ENCODE measurements around the gene TIMM44. TPM values are rescaled to one million over a fixed set of nuclear protein-coding genes. Genes with fewer than 3 reads are reported as not detected.
"Not testable (repeated sequence)": the region's sequence is repeated elsewhere in the genome, so short reads cannot be mapped to it uniquely, and the experiment has no call there.

TIMM44 gene
- total RNA-seq, 1 experiment from 2014 or later, result 55.5 TPM

DNA sequence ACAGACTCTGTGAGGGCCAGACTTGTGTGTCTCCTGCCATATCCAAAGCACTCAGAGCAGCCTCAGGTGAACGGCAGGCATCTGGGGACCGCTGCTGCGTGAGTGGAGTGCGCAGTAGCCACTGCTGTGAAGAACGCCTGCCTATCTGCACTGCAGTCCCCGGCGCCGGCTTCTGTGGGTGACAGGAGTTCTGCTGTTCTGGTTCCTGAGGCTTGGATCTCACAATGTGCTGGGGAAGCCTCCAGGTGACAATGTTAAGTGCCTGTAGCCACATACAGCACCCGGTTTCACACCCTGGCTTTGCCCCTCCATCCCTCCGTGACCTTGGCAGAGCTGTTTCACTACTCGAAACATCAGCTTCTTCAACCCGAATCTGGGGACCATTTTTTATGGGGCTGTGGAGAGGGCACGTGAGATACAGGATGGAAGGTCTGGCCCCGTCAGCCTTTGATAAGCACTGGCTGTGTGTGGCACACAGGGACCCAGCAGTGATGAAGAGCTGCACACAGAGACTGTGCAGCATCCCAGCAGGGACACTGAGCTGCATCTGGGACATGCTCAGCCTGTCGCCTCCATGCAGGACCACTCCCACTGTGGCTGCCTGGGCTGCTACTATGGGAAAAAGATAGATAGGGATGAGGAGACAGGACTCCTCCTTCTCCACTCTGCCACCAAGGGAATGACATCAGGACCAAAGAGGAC is 33.7 kb upstream of the TIMM44 start:
- no peak for DNase-seq (ENCODE audit: low spot score)

DNA sequence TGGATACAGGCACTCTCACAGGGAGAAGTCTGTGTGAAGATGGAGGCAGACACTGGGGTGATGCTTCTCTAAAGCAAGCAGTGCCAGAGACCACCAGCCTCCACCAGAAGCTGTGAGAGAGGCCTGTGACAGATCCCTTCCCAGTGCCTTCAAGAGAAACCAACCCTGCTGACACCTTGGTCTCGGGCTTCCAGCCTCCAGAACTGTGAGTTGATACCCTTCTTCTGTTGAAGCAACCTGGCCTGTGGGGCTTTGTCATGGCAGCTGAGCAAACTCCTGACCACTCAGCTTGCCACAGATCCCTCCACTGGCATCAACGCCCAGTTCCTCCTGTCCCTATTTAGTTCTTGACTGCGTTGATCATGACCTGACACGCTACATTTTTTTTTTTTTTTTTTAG is 33.0 kb upstream of the TIMM44 start:
- DNase-seq (ENCODE audit: low spot score), result no peak

DNA sequence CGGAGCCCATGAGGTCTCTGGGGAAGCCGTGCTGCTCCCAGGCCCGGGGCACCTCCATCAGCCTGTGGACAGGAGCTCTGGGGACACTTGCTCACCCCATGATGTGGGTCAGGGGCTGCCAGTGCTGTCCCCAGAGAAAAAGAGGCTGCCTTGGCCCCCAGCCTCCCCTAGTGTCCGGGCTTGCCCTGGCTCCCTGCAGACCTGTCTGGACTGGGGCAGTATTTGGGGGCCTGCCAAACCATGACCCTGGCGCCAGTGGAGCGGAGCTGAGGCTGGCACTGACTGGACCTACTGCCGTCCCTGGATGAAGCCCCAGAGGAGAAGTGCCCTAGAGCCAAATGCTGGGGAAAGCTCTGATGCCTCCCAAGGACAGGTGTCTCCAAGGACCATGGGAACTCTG is 31.6 kb upstream of the TIMM44 start:
- DNase-seq (ENCODE audit: low spot score), result no peak

- no peak for DNase-seq (ENCODE audit: low spot score)
These were observed 30.4 kb upstream of the TIMM44 start for GRCh38 chr19:7973883-7974282.

DNA sequence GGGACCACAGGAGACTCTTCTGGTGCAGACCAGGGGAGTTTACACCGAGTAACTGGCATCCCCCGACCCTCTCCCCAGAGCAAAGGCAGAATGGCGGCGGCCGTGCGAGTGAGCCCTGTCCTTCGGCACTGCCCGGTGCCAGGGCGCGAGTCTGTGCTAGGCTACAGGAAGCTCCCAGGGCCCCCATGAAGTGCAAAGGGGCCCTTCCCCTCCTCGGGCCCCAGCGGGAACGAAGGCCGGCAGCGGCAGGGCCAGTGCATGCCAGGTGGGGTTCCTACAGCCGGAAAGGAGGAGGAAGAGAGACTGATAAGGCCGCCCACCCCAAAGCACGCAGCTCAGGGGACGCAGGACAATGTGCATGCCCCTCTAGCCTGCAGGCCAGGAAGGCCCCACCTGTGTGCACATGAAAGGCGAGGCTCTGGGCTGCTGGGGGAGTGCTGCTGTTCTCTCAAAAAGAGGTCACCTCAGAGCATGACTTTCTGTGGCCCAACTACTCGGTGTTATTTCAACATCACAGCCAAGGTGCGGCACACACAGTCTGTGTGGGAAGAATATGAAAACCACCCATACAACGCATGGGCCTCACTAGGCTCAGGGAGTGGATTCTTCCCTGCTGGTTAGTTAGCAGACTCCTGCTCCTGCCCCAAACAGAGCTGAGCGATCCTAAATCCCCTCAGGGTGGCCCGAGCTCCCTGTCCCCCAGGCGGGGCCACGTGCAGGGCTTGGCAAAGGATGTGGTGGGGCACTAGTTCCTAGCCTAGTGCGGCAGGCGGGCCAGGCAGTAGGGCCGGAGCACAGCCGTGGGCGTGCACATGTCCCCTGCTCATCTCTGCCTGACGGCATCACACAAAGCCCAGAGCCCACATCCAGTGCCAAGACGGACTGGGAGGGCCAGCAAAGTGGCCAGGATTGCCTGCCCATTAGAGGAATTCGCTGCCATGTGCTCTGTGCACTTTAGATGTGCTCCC is 28.4 kb upstream of the TIMM44 start:
- no peak for DNase-seq (ENCODE audit: low spot score)

GRCh38 chr19:7970716-7971448 is 27.4 kb upstream of the TIMM44 start:
- peak; percentile 41 for DNase-seq (ENCODE audit: low spot score)

DNA sequence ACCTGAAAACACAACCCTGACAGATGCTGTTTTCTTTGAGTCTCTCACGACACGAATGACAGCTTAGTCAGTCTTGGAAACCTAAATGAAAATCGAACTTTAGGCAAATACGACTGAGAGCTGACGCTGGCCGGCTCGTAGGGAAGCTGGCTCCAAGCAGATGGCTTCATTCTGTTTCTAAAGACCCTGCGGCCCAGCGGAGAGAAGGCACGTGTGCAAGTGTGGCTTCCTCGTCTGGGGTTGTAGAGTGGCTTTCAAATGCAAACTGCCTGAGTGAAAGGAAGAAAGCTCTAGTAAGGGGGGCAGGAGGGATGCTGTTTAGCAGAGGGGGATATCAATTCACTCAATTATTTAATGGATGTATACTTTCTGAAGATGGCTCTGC is 26.1 kb upstream of the TIMM44 start:
- DNase-seq (ENCODE audit: low spot score), result no peak

DNA sequence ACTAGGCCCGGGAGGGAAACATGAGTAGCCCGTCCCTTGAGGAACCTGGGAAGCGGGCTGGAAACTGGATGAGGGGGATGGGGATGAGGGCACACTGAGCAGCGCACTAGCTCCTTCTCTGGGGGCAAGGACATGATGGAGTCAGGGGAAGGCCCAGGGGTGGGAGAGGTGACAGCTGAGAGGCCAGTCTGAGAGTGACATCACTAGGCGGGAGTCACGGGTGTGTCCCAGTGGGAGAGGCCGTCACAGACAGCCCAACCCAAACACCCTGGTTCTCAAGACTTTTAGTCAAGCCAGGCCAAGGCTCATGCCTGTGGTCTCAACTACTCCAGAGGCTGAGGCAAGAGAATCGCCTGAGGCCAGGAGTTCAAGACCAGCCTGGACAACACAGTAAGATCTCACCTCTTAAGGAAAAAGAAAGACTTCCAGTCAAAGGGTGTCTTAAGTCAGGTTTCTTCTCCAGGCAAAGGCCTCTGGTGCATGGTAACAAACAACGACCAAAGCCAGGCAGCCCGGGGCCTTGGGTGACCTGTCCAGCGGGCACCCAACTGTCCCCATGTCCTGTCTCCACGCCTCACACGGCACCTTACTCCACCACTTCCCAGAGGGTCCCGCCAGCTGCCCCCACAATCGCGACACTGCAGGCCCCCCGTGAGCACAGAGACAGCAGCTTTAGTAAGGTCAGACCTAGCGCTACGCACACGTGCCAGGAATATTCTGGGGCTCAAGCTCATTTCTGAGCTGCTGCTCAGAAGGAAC is 25.5 kb upstream of the TIMM44 start:
- DNase-seq (ENCODE audit: low spot score), result no peak

- no peak for DNase-seq (ENCODE audit: low spot score)
These were observed 24.7 kb upstream of the TIMM44 start for GRCh38 chr19:7968008-7968795.

DNA sequence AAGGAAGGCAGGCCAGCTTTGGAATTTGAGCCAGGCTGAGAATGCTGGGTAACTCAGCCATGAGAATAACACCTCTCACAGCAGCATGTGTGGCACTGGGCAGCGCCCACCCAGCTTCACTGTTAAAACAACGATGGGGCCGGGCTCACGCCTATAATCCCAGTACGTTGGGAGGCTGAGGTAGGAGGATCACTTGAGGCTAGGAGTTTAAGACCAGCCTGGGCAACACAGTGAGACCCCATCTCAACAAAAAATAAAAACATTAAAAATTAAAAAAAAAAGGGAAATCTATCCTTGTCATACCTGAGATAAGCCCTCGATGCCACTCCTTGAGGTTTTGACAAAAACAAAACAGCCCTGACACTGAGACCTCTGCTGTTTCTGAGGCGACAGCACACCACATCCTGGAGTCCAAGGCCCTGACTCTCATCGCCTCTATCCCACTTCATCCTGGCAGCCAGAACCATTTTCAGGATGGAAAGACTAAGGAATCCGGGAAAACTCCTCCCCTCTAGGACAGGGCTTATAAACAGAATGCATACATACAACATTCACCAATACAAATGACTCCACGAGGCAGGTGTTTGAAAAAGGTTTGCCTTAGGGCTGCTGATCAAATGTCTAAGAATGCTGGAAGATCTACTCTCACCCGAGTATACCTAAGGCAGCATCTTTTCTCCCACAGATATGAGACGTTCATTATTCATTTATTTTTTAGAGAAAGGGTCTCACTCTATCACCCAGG is 22.6 kb upstream of the TIMM44 start:
- no peak for DNase-seq (ENCODE audit: low spot score)

DNA sequence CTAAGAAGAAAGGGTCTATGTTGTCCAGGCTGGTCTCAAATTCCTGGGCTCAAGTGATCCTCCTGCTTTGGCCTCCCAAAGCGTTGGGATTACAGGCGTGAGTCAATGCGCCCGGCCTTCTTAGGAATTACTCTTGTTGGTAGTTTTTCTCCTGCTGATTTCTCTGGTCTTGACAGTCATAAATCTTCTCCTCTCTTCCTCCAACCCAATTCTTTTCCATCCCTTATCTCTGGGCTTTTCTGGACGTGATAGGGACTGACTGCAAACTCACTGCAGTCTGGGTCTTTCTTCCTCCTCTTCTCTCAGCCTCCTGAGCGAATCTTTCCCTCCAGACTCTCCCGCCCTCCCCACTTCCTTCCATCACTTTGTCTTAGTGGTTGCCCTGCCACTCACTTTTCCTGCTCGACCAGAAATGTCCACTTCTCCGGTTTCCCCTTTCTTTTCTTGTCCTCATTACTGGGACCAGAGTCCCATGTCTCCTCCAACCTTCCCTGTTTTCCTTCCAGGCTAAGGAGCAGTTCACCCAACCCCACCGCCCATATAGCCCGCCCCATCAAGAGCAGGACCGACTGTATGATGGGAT is 21.9 kb upstream of the TIMM44 start:
- no peak for DNase-seq (ENCODE audit: low spot score)

DNA sequence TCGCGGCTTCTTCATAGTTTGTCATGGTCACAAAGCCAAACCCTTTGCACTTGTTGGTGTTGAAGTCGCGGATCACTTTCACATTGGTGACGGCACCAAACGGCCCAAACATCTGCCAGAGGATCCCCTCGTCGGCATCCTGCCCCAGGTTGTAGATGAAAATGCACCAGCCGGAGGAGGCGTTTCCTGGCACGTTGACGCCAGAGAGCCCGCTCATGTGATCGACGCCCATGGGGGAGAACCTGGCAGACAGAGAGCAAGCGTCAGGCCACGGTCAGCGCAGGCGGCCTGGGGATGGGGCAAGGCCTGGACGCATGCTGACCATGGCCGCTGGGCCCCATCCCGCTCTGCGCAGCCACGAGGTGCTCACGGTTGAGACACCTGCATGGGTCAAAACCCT is 20.1 kb upstream of the TIMM44 start:
- no peak for DNase-seq (ENCODE audit: low spot score)

- DNase-seq (ENCODE audit: low spot score), result no peak
These were observed 19.3 kb upstream of the TIMM44 start for GRCh38 chr19:7962644-7963268.

DNA sequence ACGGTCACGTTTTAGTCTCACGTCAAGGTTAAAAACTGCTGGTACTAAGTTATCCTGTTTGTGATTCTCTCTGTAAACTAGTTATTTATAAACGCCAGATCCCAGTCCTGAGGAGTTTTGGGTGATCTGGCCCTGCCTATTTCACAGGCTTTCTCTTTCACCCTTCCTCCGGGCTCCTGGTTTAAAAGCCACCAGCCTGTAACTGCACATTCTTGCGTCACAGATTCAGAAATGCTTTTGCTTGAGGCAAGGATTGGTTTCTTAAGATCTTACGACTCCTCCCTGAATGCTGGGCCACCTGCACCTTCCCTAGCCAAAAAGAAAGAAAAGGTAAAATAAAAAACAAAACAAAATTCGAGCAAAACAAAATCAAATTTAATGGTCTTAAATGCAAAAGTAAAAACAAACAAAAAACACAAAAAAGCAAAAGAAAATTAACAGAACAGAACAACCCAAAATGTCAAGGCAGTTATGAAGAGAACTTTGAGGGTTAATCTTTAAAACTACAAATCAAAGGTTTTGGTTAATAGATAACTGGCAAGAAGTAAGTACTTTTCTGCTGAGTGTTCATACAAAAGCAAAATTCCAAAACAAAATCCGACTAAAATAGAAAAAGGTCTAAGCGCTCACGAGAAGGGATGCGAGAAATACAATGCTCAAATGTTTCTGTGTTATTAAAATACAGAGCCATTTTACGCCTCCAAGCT is 18.6 kb upstream of the TIMM44 start:
- DNase-seq (ENCODE audit: low spot score), result no peak

DNA sequence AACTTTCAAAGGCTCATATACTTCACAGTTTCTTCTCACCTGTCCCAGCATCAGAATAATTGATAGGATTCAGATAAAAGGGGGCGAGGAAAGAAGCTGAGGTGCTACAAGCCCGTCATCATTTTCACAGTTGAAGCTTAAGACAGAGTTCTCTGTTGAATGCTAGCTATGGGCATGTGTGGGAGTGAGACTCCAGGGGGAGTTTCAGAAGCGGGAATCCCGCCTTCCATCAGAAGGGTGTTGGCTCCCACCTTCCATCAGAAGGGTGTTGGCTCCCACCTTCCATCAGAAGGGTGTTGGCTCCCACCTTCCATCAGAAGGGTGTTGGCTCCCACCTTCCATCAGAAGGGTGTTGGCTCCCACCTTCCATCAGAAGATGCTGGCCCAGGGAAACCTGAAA is 17.6 kb upstream of the TIMM44 start:
- DNase-seq (ENCODE audit: low spot score), result not testable (repeated sequence)

DNA sequence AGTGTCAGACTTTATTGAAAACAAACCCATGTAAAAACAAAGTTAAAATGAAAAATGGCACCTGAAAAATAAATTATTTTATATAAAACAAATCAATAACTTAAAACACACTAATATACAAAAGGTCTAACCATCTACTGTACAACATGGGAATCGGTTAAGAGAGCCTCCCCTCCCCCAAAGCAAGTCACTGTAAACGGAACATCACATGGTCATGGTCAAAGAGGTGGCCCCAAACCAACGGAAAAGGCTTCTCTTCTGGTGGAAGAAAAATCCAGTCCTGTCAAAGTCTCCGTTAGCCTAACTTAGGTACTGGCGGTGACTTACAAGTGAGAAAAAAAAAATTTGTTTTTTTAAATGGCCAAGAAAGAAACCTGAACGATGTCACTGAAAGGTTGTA is 15.7 kb upstream of the TIMM44 start:
- DNase-seq (ENCODE audit: low spot score), result no peak

DNA sequence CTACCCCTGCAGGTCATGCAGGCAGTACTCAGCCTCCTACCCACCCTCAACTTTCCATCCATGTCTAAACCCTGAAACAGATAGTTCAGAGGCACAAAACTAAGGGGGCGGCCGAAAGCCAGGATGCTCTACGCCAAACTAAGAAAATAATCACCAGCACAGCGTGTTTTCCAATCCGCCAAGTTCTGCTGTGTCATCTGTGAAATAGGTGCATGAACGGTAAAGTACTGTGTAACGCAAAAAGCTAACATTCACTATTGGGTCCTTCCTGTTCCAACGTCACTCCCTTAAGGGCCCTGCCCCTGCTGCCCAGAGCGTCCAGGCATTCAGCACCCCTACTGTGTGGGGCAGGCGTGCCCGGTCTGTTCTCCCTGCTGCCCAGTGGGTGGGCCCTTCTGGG is 12.2 kb upstream of the TIMM44 start:
- no peak for DNase-seq (ENCODE audit: low spot score)

- no peak for DNase-seq (ENCODE audit: low spot score)
These were observed 10.1 kb upstream of the TIMM44 start for GRCh38 chr19:7953576-7953975.
